Colonic mucosa (tissue), 4 donors: Measurements from ENCODE around the gene MS4A1. TPM values are rescaled to one million over a fixed set of nuclear protein-coding genes. Genes with fewer than 3 reads are reported as not detected.

Source experiments
- DNase-seq: peaks from one replicate; pipeline ENCODE4 v3.0.0-alpha.2; 2020
- H3K27ac ChIP-seq: fragments of 200-600 bp; one replicate; pipeline ENCODE4 v1.8.0; 2021
- H3K27me3 ChIP-seq: fragments of 200-600 bp; one replicate; pipeline ENCODE4 v1.8.0; 2021
- H3K36me3 ChIP-seq: fragments of 200-600 bp; one replicate; pipeline ENCODE4 v1.8.0; 2021
- H3K4me1 ChIP-seq: fragments of 200-600 bp; one replicate; pipeline ENCODE4 v1.8.0; 2021; ENCODE audit warnings: mild to moderate bottlenecking
- H3K4me3 ChIP-seq: fragments of 200-600 bp; one replicate; pipeline ENCODE4 v1.8.0; 2021
- H3K9ac ChIP-seq, 2 donors: one replicate each; pipeline ENCODE4 v1.7.0; 2013; ENCODE audit warnings: control low read depth in 2 of 2, low read depth in 2 of 2, low read length in 2 of 2
- H3K9me3 ChIP-seq: fragments of 200-600 bp; one replicate; pipeline ENCODE4 v1.8.0; 2021
- CTCF ChIP-seq: fragments of 200-600 bp; IDR thresholded peaks from one replicate; pipeline ENCODE4 v1.8.0; 2022; ENCODE audit warnings: antibody characterized with exemption, mild to moderate bottlenecking
- intact Hi-C: fragments of 100-400 bp; cut with DNase I; formaldehyde crosslinking; loops from one replicate; pipeline ENCODE4 v1.14.1; 2022
- total RNA-seq, 2 donors: library from RNA; stranded (reverse); fragmentation: NEBNext Ultra II Directional in 1 of 2; extraction: Animal tissue kit (Norgen Biotek cat#: 25700) in 1 of 2; gene quantifications; one replicate each; pipeline ENCODE4 v1.2.1, GENCODE V29; 2021
- donor health status: healthy.
- donor health status: DM: no; HTN: no; CAD: no.
- donor health status: DM: no; HTN: no; CAD: no.

Gene MS4A1
- total RNA-seq, 2 donors from 2014 or later, result 0.96 to 0.98 TPM

DNA sequence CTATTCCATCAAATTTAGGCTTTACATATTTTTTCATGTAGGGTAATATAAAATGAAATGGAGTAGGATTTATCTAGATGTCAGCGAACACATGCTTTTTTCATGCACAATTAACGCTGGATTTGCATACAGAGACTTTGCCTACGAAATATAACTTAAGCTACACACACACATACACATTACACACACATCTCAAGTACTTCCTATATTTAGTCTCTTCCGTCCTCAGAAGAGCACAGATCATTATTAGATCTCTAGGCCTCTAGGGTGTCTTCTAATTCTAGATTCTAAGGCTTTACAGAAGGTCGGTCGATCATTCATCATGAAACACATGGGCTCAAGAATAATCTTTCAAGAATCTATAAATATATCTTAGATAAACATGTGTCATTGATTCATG, 55.7 kb downstream of the MS4A1 start:
- no peak for DNase-seq
- TF ChIP-seq CTCF, result no peak

DNA sequence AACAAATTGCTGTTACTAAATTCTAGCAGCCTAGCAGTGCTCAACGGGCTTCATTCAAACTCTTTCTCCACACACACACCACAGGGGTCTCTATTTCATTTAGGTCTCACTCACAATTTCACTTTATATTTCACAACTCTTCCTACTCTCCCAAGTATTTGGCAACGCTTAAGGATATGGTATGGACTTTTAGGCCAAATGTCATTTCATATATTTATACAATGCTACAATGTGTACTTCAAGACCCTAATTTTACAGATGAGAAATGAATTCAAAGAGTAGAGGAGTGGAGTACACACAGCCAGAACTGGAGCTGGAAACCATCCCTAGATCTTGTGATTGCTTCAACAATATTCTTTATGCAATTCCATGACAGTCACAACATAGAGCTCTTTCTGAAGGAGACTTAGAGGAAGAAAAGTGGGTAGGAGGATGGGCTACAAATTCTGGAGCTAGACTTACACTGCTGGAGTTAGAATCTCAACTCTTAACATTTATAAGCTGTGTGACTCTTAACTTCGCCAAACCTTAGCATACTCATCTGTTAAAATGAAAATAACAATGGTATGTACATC, 57.1 kb downstream of the MS4A1 start:
- TF ChIP-seq CTCF, result no peak
- no peaks in the 10 kb centered on the region for H3K4me1 ChIP-seq
- H3K27ac ChIP-seq, result no peak overlapping the region
- no peak for DNase-seq
- no peaks in the 10 kb centered on the region for H3K36me3 ChIP-seq
- H3K9ac ChIP-seq, result no peak overlapping the region
- no peaks in the 10 kb centered on the region for H3K9me3 ChIP-seq
- H3K4me3 ChIP-seq, result no peak overlapping the region
- H3K27me3 ChIP-seq, result no peaks in the 10 kb centered on the region
- intact Hi-C loops, result no loop called here

More for the DNA sequence above, 55.7 kb downstream of the MS4A1 start:
- Histone ChIP-seq H3K27ac (no peak overlapping the region), H3K27me3 (no peaks in the 10 kb centered on the region), H3K9ac (no peak overlapping the region), H3K4me3 (no peak overlapping the region), H3K9me3 (no peaks in the 10 kb centered on the region), H3K36me3 (no peaks in the 10 kb centered on the region), H3K4me1 (no peaks in the 10 kb centered on the region)
- intact Hi-C loops, result no loop called here

DNA sequence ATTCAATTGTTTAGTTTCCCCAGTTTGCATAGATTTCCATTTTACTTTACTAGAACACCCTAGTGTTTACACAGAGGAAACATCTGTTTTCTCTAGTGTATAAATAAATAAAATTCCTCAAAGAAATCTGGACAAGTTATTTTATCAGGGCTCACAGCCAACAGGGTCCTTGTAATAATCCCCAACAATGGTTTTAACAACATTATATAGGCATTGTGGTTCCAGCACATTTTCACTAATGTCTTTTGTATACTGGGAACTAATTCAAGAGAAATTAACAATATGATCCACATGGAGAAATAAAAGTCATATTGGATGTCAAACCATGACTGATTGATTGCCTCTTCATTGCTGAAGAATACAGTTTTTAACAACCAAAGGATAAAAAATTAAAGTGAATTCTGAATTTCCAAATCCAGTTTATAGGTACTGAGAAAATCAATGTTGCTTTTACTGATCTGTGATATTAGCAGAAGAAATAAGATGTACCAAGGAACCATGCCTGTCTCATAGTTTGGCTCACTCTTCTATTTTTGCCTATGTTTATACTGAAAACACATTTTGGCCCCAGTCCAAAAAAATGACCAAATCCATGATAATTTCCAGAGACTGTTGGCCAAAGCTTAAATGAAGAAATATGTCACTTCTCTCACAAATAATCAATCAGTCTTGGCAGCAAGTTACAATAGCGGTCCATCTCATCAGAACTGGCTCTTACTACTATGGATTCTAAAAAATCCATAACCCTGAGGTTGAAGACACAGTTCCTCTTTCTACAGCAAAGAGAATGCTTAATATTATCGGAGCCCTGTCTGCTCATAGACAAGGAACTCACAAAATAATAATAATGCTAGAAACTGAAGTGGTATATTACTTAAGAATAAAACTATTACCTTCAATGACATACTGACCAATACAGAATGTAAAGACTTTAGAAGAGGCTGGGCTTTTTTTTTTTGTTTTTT, 58.1 kb downstream of the MS4A1 start:
- TF ChIP-seq CTCF, result no peak
- Histone ChIP-seq H3K4me3 (no peak overlapping the region), H3K9ac (no peak overlapping the region), H3K27ac (no peak overlapping the region), H3K9me3 (no peaks in the 10 kb centered on the region), H3K27me3 (no peaks in the 10 kb centered on the region), H3K36me3 (no peaks in the 10 kb centered on the region), H3K4me1 (no peaks in the 10 kb centered on the region)
- no peak for DNase-seq
- intact Hi-C loops, result no loop called here

DNA sequence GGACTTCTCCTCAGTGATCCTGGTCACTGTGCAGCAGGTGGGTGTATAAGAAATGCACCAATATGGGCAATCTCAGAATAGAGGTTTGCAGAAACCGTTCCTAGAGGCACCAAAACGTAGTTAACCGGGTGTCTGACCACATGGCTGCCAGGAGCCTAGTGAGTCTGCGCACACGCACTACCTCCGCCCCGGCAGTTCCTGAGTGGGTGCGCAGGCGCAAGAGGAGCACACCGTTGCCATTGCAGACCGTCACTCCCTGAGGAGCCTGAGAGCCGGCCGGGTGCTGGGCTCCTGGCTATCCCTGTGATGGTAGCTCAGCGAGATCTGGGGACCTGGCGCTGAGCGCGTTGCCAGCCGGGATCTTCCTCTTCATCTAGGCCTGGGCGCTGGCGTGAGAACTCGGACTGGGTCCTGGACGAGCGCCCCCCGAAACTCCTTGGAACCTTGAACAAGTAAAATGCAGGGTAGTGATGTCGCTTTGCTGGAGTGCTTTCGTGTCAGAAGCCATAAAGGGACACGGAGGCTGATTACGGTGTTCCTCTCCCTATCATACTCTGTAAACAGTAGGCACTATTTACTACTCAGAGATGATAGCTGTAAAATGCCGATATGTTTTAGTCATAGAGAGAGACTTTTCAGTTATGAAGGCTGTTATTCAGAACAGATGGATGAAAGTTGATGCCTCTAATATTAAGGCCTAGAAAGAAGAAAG, 59.7 kb downstream of the MS4A1 start, which contains the start of gene MS4A13:
MS4A13 (plus strand) TSS at position 249 of the 712 bp plus-strand sequence. CDS start 2,692 bp downstream, outside the sequence.
- Histone ChIP-seq H3K9ac (no peak within 1 kb of the TSS), H3K27ac (peak within 1 kb of the TSS; percentile 15), H3K36me3 (no peaks in the 10 kb centered on the region), H3K9me3 (no peaks in the 10 kb centered on the region), H3K4me3 (peak within 1 kb of the TSS; percentile 12), H3K27me3 (no peaks in the 10 kb centered on the region), H3K4me1 (no peaks in the 10 kb centered on the region)
- intact Hi-C loops, result no loop called here
- DNase-seq, result no peak
- no peak for TF ChIP-seq CTCF

Other genes starting within 250 kb of the MS4A1 start
- 1 to 10 TPM in 1 of 2 donors, under 1 TPM in 1; 0.69 to 1.0 TPM for gene MS4A4E, start 212.7 kb upstream of the MS4A1 start, total RNA-seq
- 10 to 100 TPM in 1 of 2 donors, 1 to 10 TPM in 1; 5.6 to 12.1 TPM for gene MS4A4A, start 175.2 kb upstream of the MS4A1 start, total RNA-seq
- gene MS4A6E, start 128.6 kb upstream of the MS4A1 start, total RNA-seq, result not detected
- 10 to 100 TPM in 1 of 2 donors, 1 to 10 TPM in 1; 3.3 to 12.6 TPM for gene MS4A7, start 77.3 kb upstream of the MS4A1 start, total RNA-seq
- 1 to 10 TPM in 1 of 2 donors, under 1 TPM in 1; 0.17 to 1.1 TPM for gene MS4A14, start 59.4 kb upstream of the MS4A1 start, total RNA-seq
- not detected for gene MS4A5, start 26.3 kb upstream of the MS4A1 start, total RNA-seq
- gene MS4A12, start 36.9 kb downstream of the MS4A1 start, total RNA-seq, result 100 to 1,000 TPM in 1 of 2 donors, 10 to 100 TPM in 1; 46.5 to 445 TPM
- gene MS4A13, start 59.5 kb downstream of the MS4A1 start, total RNA-seq, result not detected
- 10 to 100 TPM in 1 of 2 donors, 1 to 10 TPM in 1; 6.3 to 24.0 TPM for gene MS4A8, start 243.8 kb downstream of the MS4A1 start, total RNA-seq